CD14-positive monocyte (primary cell): ENCODE data around the gene KIAA0319L. TPM values are rescaled to one million over a fixed set of nuclear protein-coding genes. Genes with fewer than 3 reads are reported as not detected.

Experiments
- DNase-seq, 3 donors: peaks; one replicate each; pipeline ENCODE4 v3.0.0-alpha.2; 2011 to 2022
- H2AFZ ChIP-seq: 2 replicates; pipeline ENCODE4 v1.6.0; 2012; ENCODE audit warnings: mild to moderate bottlenecking, low read depth, low read length, inconsistent platforms; ENCODE audit not compliant: insufficient read depth, poor library complexity, severe bottlenecking
- H3K27ac ChIP-seq, 2 donors: 1 replicate in 1 of 2; 2 replicates in 1 of 2; pipeline ENCODE4 v1.5.1; 2012 to 2013; ENCODE audit warnings: low read length in 2 of 2, control low read depth in 1 of 2, inconsistent platforms in 1 of 2, low read depth in 1 of 2, mild to moderate bottlenecking in 1 of 2
- H3K27me3 ChIP-seq, 2 donors: one replicate each; pipeline versions ENCODE4 v1.6.0 to v1.6.1; 2011 to 2013; ENCODE audit warnings: low read length in 2 of 2; ENCODE audit not compliant: control insufficient read depth in 2 of 2, insufficient read depth in 2 of 2
- H3K36me3 ChIP-seq, 2 donors: replicated peaks in 1 of 2; 1 replicate in 1 of 2; 2 replicates in 1 of 2; pipeline versions ENCODE4 v1.5.1 to v1.6.1; 2012 to 2013; ENCODE audit warnings: low read length in 2 of 2, control low read depth in 1 of 2, inconsistent platforms in 1 of 2, mild to moderate bottlenecking in 1 of 2; ENCODE audit not compliant: insufficient read depth in 2 of 2, control insufficient read depth in 1 of 2
- H3K4me1 ChIP-seq, 2 donors: 1 replicate in 1 of 2; 2 replicates in 1 of 2; pipeline versions ENCODE4 v1.5.1 to v1.6.1; 2012 to 2013; ENCODE audit warnings: low read length in 2 of 2, control low read depth in 1 of 2, inconsistent platforms in 1 of 2, mild to moderate bottlenecking in 1 of 2, moderate library complexity in 1 of 2; ENCODE audit not compliant: insufficient read depth in 2 of 2, control insufficient read depth in 1 of 2
- H3K4me2 ChIP-seq: replicated peaks from 2 replicates; pipeline ENCODE3; 2012; ENCODE audit warnings: low read length, moderate library complexity, mild to moderate bottlenecking; ENCODE audit not compliant: poor library complexity, severe bottlenecking; ENCODE audit errors: extremely low read depth
- H3K4me3 ChIP-seq, 3 experiments: fragments of 200-600 bp in 1 of 3; sonication (generic) in 1 of 3; replicated peaks in 1 of 3; 1 replicate in 2 of 3; 2 replicates in 1 of 3; pipeline ENCODE4 v1.5.1; 2011 to 2013; ENCODE audit warnings: low read length in 3 of 3, mild to moderate bottlenecking in 3 of 3, control low read depth in 2 of 3, low read depth in 2 of 3, inconsistent platforms in 1 of 3, moderate library complexity in 1 of 3
- H3K79me2 ChIP-seq: 2 replicates; pipeline ENCODE4 v1.6.0; 2012; ENCODE audit warnings: mild to moderate bottlenecking, control low read depth, inconsistent platforms, low read length, moderate library complexity; ENCODE audit not compliant: insufficient read depth
- H3K9ac ChIP-seq: 2 replicates; pipeline ENCODE4 v1.6.0; 2017; ENCODE audit warnings: low read length, mild to moderate bottlenecking; ENCODE audit not compliant: insufficient read depth, poor library complexity, severe bottlenecking
- H3K9me3 ChIP-seq, 2 donors: replicated peaks in 1 of 2; 1 replicate in 1 of 2; 2 replicates in 1 of 2; pipeline versions ENCODE4 v1.5.1 to v1.6.1; 2012 to 2013; ENCODE audit warnings: low read length in 2 of 2, control low read depth in 1 of 2; ENCODE audit not compliant: control insufficient read depth in 1 of 2, insufficient read depth in 1 of 2
- H4K20me1 ChIP-seq: 2 replicates; pipeline ENCODE4 v1.6.0; 2012; ENCODE audit warnings: mild to moderate bottlenecking, low read length, control low read depth, moderate library complexity; ENCODE audit not compliant: insufficient read depth
- H3K27ac Mint-ChIP-seq, 7 donors: one replicate each; pipeline ENCODE4 v1.8.0; 2020; ENCODE audit warnings: mild to moderate bottlenecking in 7 of 7, mixed read lengths in 7 of 7, moderate library complexity in 6 of 7, inconsistent platforms in 2 of 7
- H3K27me3 Mint-ChIP-seq, 3 donors: one replicate each; pipeline ENCODE4 v1.8.0; 2021 to 2022; ENCODE audit warnings: low read depth in 3 of 3, mild to moderate bottlenecking in 3 of 3, mixed read lengths in 3 of 3, moderate library complexity in 3 of 3, inconsistent platforms in 1 of 3
- H3K36me3 Mint-ChIP-seq, 2 donors: one replicate each; pipeline ENCODE4 v1.8.0; 2020; ENCODE audit warnings: mixed read lengths in 2 of 2, inconsistent platforms in 1 of 2, mild to moderate bottlenecking in 1 of 2
- H3K4me1 Mint-ChIP-seq: one replicate; pipeline ENCODE4 v1.8.0; 2020; ENCODE audit warnings: mild to moderate bottlenecking, mixed read lengths
- H3K4me3 Mint-ChIP-seq, 2 donors: one replicate each; pipeline ENCODE4 v1.8.0; 2020; ENCODE audit warnings: mild to moderate bottlenecking in 2 of 2, mixed read lengths in 2 of 2, moderate library complexity in 1 of 2
- H3K9me3 Mint-ChIP-seq, 7 donors: one replicate each; pipeline ENCODE4 v1.8.0; 2020 to 2022; ENCODE audit warnings: mixed read lengths in 7 of 7, mild to moderate bottlenecking in 6 of 7, moderate library complexity in 6 of 7, inconsistent platforms in 2 of 7
- CTCF ChIP-seq: fragments of 200-600 bp; IDR thresholded peaks from one replicate; pipeline ENCODE4 v1.8.0; 2022; ENCODE audit warnings: antibody characterized with exemption, mild to moderate bottlenecking
- WGBS: methylation state at CpG from one replicate; pipeline ENCODE4 v1.1.5; 2013; ENCODE audit warnings: missing lambda C conversion rate; ENCODE audit not compliant: insufficient coverage; 5-methylcytosine and 5-hydroxymethylcytosine counted together
- intact Hi-C, 2 donors: fragments of 100-400 bp; cut with micrococcal nuclease; formaldehyde crosslinking; loops; one replicate each; pipeline versions ENCODE4 v1.15.0 to v1.15.1; 2023
- polyA plus RNA-seq, 3 donors: library from polyadenylated mRNA; depleted of rRNA in 1 of 3; unstranded in 2 of 3; stranded (reverse) in 1 of 3; fragments of 300-500 nt in 2 of 3; fragments of >200 nt in 1 of 3; fragmentation: Illumina TruSeq in 2 of 3; gene quantifications; 1 replicate in 2 of 3; 2 replicates in 1 of 3; pipeline ENCODE4 v1.2.3, GENCODE V29; 2012 to 2021

The KIAA0319L gene
- polyA plus RNA-seq, 3 donors, result 20.6 to 75.3 (median 28.6) TPM

- Histone ChIP-seq H3K27ac (no peak overlapping the region), H3K79me2 (no peaks in the 10 kb centered on the region), H3K36me3 (peaks cover 20 to 50% of the 10 kb centered on the region in 2 donors), H3K4me3 (no peak overlapping the region), H2AFZ (no peak overlapping the region), H3K9me3 (no peaks in the 10 kb centered on the region), H3K4me2 (no peak overlapping the region), H4K20me1 (no peaks in the 10 kb centered on the region), H3K27me3 (no peaks in the 10 kb centered on the region), H3K4me1 (no peaks in the 10 kb centered on the region), H3K9ac (no peak overlapping the region)
- WGBS, result 90% methylated on average over 2 of the region's 5 CpGs
- H3K9me3 Mint-ChIP-seq, result no peaks in the 10 kb centered on the region
- H3K36me3 Mint-ChIP-seq, result peaks cover 33 to 37% of the 10 kb centered on the region in 2 donors
- intact Hi-C loops, result no loop called here
- peaks cover 6% of the 10 kb centered on the region for H3K4me1 Mint-ChIP-seq
- TF ChIP-seq CTCF, result no peak
- no peak for DNase-seq
- H3K27me3 Mint-ChIP-seq, result no peaks in the 10 kb centered on the region
- no peak overlapping the region for H3K27ac Mint-ChIP-seq
- no peak overlapping the region for H3K4me3 Mint-ChIP-seq
These were observed 40.7 kb upstream of the KIAA0319L start for GRCh38 chr1:35597870-35598269.

GRCh38 chr1:35595684-35596083, 38.5 kb upstream of the KIAA0319L start:
- Mint-ChIP-seq H3K27ac (peak overlapping the region in 1 of 7 donors; percentile 13), H3K4me1 (peaks cover 8% of the 10 kb centered on the region)
- 100% methylated on average over 2 of the region's 7 CpGs for WGBS

More at GRCh38 chr1:35595684-35596083, 38.5 kb upstream of the KIAA0319L start:
- peaks cover 11 to 41% of the 10 kb centered on the region in 2 donors for H3K36me3 ChIP-seq
- intact Hi-C loops, result no loop called here
- no peaks in the 10 kb centered on the region for H3K4me1 ChIP-seq
- H3K9ac ChIP-seq, result no peak overlapping the region
- H3K4me2 ChIP-seq, result no peak overlapping the region
- no peak overlapping the region for H3K27ac ChIP-seq
- H3K9me3 ChIP-seq, result no peaks in the 10 kb centered on the region
- H3K27me3 ChIP-seq, result no peaks in the 10 kb centered on the region
- H3K27me3 Mint-ChIP-seq, result no peaks in the 10 kb centered on the region
- no peak for DNase-seq
- no peaks in the 10 kb centered on the region for H4K20me1 ChIP-seq
- H3K4me3 Mint-ChIP-seq, result no peak overlapping the region
- no peak overlapping the region for H2AFZ ChIP-seq
- no peak for TF ChIP-seq CTCF
- peaks cover 29 to 38% of the 10 kb centered on the region in 2 donors for H3K36me3 Mint-ChIP-seq
- no peaks in the 10 kb centered on the region for H3K9me3 Mint-ChIP-seq
- H3K4me3 ChIP-seq, result no peak overlapping the region
- no peaks in the 10 kb centered on the region for H3K79me2 ChIP-seq
